DMS53 treated with DMSO at 0.1 percent for 48 hours (cell line): ENCODE data around the gene LBR.

ENCODE experiments used
- DNase-seq: peaks from one replicate; lab custom pipeline; 2025; ENCODE audit not compliant: unreplicated experiment; lab: John Stamatoyannopoulos, UW

LBR gene

GRCh38 chr1:225378880-225379279 lies 49.0 kb downstream of the LBR start:
- no peak for DNase-seq

DNA sequence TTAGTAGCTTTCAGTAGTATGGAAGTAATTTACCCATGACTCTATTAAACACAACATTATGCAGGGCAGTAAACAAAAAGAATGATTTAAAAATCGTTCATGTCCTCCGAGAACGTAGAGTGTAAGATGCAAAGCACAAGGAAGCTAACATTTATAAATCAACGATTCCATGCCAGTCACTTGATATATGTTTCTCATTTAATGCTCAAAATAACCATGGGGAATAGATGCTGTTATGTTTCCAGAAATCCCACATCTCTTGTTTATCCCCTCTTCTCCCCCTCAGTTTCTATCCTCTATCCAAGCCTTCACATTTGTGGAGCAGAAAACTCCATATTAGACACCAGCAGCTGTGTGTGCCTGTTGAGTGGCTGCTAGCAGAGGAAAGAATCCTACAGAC lies 52.8 kb downstream of the LBR start:
- no peak for DNase-seq

DNA sequence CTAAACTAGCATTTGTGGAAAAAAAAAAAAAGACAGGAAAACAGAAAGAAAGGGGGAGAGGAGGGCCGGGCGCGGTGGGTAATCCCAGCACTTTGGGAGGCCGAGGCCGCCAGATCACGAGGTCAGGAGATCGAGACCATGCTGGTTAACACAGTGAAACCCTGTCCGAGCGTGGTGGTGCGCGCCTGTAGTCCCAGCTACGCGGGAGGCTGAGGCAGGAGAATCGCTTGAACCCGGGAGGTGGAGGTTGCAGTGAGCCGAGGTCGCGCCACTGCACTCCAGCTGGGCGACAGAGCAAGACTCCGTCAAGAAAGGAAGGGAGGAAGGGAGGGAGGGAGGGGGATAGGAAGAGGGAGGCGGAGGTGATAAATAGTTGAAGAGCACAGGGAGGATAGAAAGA lies 54.7 kb downstream of the LBR start:
- DNase-seq, result no peak

- DNase-seq, result no peak
These were observed 56.4 kb downstream of the LBR start for GRCh38 chr1:225371366-225372010.

- no peak for DNase-seq
These were observed 59.7 kb downstream of the LBR start for GRCh38 chr1:225368036-225368552.

DNA sequence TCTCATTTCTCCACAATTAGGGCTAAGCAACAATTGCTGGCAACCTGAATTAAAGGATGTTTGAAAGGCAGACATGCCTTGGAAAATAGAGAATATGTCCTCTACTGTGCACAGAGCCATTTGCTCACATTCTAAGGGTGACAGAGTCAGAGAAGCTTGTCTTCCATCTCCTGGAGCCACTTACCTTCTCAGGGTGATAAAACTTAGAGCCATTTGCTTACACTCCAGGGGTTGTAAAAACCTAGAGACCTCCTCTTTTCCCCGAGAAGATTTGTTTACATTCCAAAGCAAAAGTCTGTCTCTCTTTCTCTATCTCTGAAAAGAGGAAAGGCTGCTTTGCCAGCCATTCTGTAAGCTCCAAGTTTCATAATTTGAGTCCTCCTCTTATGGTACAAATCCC lies 61.3 kb downstream of the LBR start:
- DNase-seq, result no peak

GRCh38 chr1:225366018-225366417 lies 61.8 kb downstream of the LBR start:
- no peak for DNase-seq

- no peak for DNase-seq
These were observed 63.4 kb downstream of the LBR start for GRCh38 chr1:225364439-225364838.

GRCh38 chr1:225362805-225363204 lies 65.0 kb downstream of the LBR start:
- no peak for DNase-seq

DNA sequence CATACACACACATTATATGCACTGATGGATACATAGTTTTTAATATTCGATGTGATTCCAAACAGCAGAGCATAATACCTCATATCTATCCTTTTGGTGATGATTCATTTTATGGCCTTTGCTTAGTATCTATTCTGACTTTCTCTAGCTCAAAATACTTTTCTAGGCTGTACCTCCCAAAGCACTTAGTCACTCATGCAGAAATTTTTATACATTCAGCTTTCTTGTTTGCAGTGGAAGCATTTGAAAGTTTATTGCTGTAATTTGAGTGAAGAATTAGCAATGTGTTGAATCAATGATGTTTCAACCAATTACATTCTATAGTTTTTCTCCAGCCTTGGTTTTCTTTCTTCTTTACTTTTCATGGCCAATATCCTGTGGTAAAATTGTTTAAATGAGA lies 66.7 kb downstream of the LBR start:
- DNase-seq, result no peak

DNA sequence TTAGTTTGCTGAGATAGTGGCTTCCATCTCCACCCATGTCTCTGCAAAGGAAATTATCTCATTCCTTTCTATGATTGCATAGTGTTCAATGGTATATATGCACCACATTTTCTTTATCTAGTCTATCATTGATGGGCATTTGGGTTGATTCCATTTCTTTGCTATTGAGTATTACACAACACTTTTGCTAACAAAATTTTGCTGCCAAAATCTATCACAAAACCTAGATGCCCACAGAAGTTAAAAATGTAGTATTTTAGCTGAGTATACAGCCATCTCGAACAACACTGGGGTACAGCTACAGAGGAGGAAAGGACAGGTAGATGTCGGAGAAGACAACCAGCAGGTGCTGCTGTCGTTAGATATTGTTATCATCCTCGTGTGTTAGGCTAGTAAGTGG lies 67.7 kb downstream of the LBR start:
- no peak for DNase-seq

GRCh38 chr1:225355863-225356262 lies 72.0 kb downstream of the LBR start:
- no peak for DNase-seq

DNA sequence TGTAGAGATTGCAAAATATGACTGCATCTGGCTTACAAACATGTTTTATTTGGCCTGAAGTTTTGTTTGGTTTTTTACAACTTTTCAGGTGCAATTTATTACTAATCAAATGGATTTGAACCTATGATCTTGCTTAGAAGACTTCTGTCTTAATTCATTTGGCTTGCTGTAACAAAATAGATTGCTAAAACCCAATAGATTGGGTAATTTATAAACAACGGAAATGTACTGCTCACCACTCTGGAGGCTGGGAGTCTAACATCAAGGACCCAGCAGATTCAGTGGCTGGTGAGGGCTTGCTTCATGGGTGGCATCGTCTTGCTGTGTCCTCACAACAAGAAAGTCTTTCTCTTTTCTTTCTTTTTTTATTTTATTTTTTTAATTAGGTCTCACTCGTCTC lies 72.9 kb downstream of the LBR start:
- no peak for DNase-seq
